K562 (cell line): ENCODE results near the gene NACC1. TPM values are rescaled to one million over a fixed set of nuclear protein-coding genes. Genes with fewer than 3 reads are reported as not detected.

ENCODE experiments used
- BCL6 ChIP-seq: fragments of 250-450 bp; sonication (Bioruptor Pico); IDR thresholded peaks from 2 replicates; pipeline ENCODE4 v1.4.0; 2020
- CBX8 ChIP-seq: fragments of 200-600 bp; sonication (generic); IDR thresholded peaks from 2 replicates; pipeline ENCODE4 v1.6.1; 2012; ENCODE audit warnings: borderline replicate concordance, mixed run types, low read depth, mild to moderate bottlenecking, moderate library complexity, mixed read lengths, low read length, control low read depth, inconsistent platforms; ENCODE audit not compliant: poor library complexity, severe bottlenecking; ENCODE audit errors: extremely low read depth
- HDAC1 ChIP-seq, 2 experiments: fragments of 450-650 bp; IDR thresholded peaks; 2 replicates each; pipeline ENCODE4 v1.6.1; 2016 to 2017; ENCODE audit warnings: inconsistent platforms in 1 of 2, mild to moderate bottlenecking in 1 of 2, moderate library complexity in 1 of 2
- HDGF ChIP-seq: fragments of 450-650 bp; IDR thresholded peaks from 2 replicates; pipeline ENCODE4 v1.6.1; 2016
- HNRNPUL1 ChIP-seq: fragments of 200-400 bp; formaldehyde crosslinking; IDR thresholded peaks from 2 replicates; pipeline ENCODE4 v1.6.1; 2017; ENCODE audit warnings: low read length
- JUNB ChIP-seq: fragments of 450-650 bp; formaldehyde crosslinking; conservative IDR thresholded peaks from 2 replicates; pipeline ENCODE4 v1.4.0; 2020; ENCODE audit warnings: mild to moderate bottlenecking
- KLF1 ChIP-seq: fragments of 450-650 bp; IDR thresholded peaks from 2 replicates; pipeline ENCODE4 v1.6.1; 2016; ENCODE audit warnings: missing genetic modification characterization, missing compliant biosample characterization
- NCOA1 ChIP-seq: fragments of 450-650 bp; IDR thresholded peaks from 2 replicates; pipeline ENCODE4 v1.6.1; 2016; ENCODE audit warnings: low read depth
- NCOA6 ChIP-seq: fragments of 450-650 bp; IDR thresholded peaks from 2 replicates; pipeline ENCODE4 v1.6.1; 2017; ENCODE audit warnings: mild to moderate bottlenecking
- RBM22 ChIP-seq: fragments of 200-400 bp; formaldehyde crosslinking; IDR thresholded peaks from 2 replicates; pipeline ENCODE4 v1.6.1; 2018; ENCODE audit warnings: low read length, low read depth; ENCODE audit not compliant: poor library complexity, severe bottlenecking
- SLC30A9 ChIP-seq: fragments of 250-450 bp; sonication (Bioruptor Pico); IDR thresholded peaks from 2 replicates; pipeline ENCODE4 v1.8.0; 2022; ENCODE audit warnings: mild to moderate bottlenecking, moderate library complexity
- SMARCA5 ChIP-seq: fragments of 450-650 bp; IDR thresholded peaks from 2 replicates; pipeline ENCODE4 v1.6.1; 2016
- SP1 ChIP-seq: sonication (generic); formaldehyde crosslinking; IDR thresholded peaks from 2 replicates; pipeline ENCODE4 v1.8.1; 2022; ENCODE audit warnings: mild to moderate bottlenecking, missing genetic modification reagents
- TAF7 ChIP-seq: fragments of 450-650 bp; IDR thresholded peaks from 2 replicates; pipeline ENCODE4 v1.6.1; 2016; ENCODE audit warnings: missing genetic modification characterization, missing compliant biosample characterization
- ZNF24 ChIP-seq: fragments of 450-650 bp; IDR thresholded peaks from 2 replicates; pipeline ENCODE4 v1.6.1; 2016
- ZNF277 ChIP-seq: fragments of 250-450 bp; sonication (Bioruptor Pico); IDR thresholded peaks from 2 replicates; pipeline ENCODE4 v1.8.0; 2022; ENCODE audit warnings: inconsistent platforms, mild to moderate bottlenecking, moderate library complexity, borderline replicate concordance
- ZNF280A ChIP-seq: fragments of 450-650 bp; IDR thresholded peaks from 2 replicates; pipeline ENCODE4 v1.6.1; 2018; ENCODE audit warnings: mild to moderate bottlenecking, low read depth; ENCODE audit not compliant: partially characterized antibody
- ZNF589 ChIP-seq: fragments of 200-800 bp; sonication (Bioruptor generic); IDR thresholded peaks from 2 replicates; pipeline ENCODE4 v1.6.1; 2016; ENCODE audit warnings: low read depth, missing genetic modification characterization, missing compliant biosample characterization
- polyA plus RNA-seq, 8 experiments: library from polyadenylated mRNA; depleted of rRNA in 4 of 8; stranded (reverse) in 5 of 8; unstranded in 3 of 8; fragments of >200 nt; fragmentation: Nextera tagmentation in 2 of 8; fragmentation: Illumina TruSeq in 1 of 8; extraction: Ambion mirVana in 2 of 8; extraction: Trizol in 1 of 8; gene quantifications; 2 replicates each; pipeline versions ENCODE4 v1.2.1 to v1.2.3, GENCODE V29; 2011 to 2014; ENCODE audit warnings: inconsistent platforms in 1 of 8, missing spikeins in 1 of 8
- total RNA-seq, 7 experiments: library from RNA; depleted of rRNA in 6 of 7; stranded (reverse); fragments of >200 nt in 6 of 7; fragmentation: Illumina TruSeq in 2 of 7; extraction: Trizol in 2 of 7; gene quantifications; 2 replicates each; pipeline versions ENCODE4 v1.2.1 to v1.2.3, GENCODE V29; 2011 to 2021; ENCODE audit warnings: low replicate concordance in 1 of 7

Gene NACC1
- total and polyA plus RNA-seq, 9 of the 15 experiments (the other 6 are each of a cell fraction or from before 2014, with no cell fraction given): 0.04 to 96.6 (median 25.8) TPM

DNA sequence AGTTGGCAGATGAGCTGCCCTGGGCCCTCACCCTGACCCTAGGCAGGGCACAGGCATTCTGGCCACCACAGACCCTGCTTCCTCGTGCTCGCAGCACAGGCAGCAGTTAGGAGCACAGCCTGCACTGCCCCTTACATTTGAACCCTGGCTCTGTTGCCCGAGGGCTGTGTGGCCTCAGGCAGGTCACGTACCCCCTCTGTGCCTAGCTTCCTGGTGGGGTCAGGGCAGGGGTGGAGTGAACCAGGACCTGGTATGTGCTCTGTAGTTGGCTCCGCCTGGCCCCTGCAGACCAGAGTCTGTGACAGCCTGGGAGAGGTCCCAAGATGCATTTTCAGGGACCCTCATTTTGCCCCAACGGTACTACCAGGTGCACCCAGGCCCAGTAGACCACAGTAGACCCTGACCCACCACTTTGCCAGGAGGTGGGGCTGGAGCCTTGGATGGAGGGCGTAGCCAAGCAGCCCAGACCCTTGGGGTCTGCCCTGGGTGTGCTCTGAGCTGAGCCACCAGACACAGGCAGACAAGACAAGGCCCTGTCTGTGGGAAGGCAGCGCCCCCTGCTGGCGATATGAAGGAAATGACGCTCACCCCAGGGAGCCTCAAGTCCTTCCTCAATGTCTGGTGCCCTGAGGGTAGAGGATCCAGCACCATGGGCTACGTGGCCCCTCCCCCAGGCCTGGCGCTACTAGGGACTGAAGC, 24.5 kb upstream of the NACC1 start (continued):
- TF ChIP-seq TAF7 (tag) (no peak), JUNB (CRISPR knock-in tag) (no peak), NCOA6 (no peak), KLF1 (tag) (no peak), ZNF589 (CRISPR knock-in tag) (no peak), ZNF24 (no peak), HDAC1 (IDR thresholded peaks at IDR 0.05) (no peak), ZNF277 (CRISPR knock-in tag) (no peak), RBM22 (peak; percentile 29), SMARCA5 (no peak), SP1 (peak; percentile 64), HDGF (peak; percentile 21; the same call in 1 of the 2 replicates), ZNF280A (no peak), BCL6 (CRISPR knock-in tag) (no peak), HNRNPUL1 (no peak), SLC30A9 (no peak), CBX8 (no peak), NCOA1 (no peak)
